ENCODE results near the gene SCMH1.

DNA sequence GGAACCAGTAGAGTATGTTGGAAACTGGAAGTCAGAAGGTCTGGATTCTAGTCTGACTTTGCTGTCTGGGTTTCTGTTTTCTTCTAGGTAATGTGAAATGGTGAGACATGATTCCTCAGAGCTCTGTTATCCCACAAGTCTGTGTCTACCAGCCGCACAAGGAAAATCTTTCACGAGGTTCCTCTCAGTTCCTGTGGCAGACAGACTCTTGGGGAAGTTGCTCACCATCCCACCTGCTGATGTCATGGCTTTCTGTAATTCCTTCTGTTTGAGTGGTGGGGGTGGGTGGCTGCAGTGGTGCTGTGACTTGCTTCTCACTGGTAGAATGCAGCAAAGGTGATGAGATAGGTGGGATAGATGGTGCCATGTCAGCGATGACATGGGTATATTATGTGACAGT lies 17.1 kb upstream of the SCMH1 start:
- TF ChIP-seq, protein P1, sequence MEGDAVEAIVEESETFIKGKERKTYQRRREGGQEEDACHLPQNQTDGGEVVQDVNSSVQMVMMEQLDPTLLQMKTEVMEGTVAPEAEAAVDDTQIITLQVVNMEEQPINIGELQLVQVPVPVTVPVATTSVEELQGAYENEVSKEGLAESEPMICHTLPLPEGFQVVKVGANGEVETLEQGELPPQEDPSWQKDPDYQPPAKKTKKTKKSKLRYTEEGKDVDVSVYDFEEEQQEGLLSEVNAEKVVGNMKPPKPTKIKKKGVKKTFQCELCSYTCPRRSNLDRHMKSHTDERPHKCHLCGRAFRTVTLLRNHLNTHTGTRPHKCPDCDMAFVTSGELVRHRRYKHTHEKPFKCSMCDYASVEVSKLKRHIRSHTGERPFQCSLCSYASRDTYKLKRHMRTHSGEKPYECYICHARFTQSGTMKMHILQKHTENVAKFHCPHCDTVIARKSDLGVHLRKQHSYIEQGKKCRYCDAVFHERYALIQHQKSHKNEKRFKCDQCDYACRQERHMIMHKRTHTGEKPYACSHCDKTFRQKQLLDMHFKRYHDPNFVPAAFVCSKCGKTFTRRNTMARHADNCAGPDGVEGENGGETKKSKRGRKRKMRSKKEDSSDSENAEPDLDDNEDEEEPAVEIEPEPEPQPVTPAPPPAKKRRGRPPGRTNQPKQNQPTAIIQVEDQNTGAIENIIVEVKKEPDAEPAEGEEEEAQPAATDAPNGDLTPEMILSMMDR (IDR thresholded peaks at IDR 0.05; ENCODE audit: low read depth, low read length, poor library complexity, severe bottlenecking): no peak
- TF ChIP-seq EZH2phosphoT487 (IDR thresholded peaks at IDR 0.05; ENCODE audit: borderline replicate concordance, low read length): no peak
